Stimulated activated CD4-positive, alpha-beta T cell treated with anti-CD3 and anti-CD28 coated beads, Interleukin-1b, Interleukin-23, amount 100 ng/mL, for 4 hours (primary cell): Measurements from ENCODE around the gene MFSD6L.

Source experiments
- DNase-seq, 2 donors: peaks; one replicate each; pipeline ENCODE4 v3.0.0-alpha.2; 2020; ENCODE audit warnings: low read depth in 2 of 2

Gene MFSD6L, protein sequence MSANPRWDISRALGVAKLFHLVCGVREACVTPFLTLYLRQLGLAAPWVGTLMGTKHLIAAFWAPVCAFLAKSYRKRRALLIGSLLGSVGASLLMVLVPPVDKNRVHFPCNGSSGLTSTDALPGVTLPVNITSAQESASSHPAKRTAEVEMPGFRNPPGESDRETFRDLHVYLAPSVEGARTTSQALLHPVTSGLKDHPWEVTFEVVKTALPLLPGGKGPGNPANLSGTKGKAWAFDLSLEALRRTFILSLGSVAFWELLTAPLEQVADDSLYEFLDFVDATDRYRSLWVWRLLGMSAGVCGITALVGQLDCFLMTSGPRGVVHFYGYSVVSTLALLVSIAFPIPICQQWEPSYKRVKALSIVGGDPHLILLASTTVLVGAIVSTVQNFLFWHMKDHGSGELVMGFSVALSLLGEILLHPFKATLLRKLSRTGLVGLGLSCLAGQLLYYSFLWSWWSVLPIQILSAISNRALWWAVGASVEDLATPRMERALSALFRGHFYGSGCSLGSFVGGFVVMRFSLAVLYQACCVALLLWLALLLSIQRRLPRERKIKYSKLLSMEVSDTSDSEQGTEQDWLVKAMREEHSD

DNA sequence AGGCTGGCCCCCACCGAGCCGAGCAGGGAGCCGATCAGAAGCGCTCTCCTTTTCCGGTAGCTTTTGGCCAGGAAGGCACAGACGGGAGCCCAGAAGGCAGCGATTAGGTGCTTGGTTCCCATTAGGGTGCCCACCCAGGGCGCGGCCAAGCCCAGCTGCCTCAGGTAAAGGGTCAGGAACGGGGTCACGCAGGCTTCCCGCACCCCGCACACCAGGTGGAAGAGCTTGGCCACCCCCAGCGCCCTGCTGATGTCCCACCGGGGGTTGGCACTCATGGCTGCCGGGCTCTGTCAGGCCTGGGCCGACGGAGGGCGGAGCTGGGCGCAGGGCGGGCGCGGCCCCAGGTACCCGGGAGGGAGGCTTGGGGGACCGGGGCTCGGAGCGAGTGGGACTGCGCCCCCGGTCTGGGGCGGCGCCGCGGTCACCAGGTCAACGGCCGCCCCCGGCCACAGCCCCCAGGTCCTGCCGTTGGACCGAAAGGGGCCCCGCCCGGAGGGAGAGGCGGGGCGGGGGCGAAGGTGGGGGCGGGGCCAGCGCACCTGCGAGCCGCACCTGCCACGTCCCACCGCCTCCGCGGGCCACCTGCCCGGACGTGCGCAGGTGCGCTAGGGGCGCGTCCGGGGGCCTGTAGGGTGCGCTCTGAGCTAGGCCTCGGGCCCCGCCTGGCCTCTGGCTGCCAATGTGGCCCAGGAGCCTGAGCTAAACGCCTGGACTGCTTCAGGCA, at the start of gene MFSD6L:
TSS of gene MFSD6L (minus strand) at position 520 of the 724 bp plus-strand sequence. CDS start at position 275, 245 bp downstream.
- no peak for DNase-seq

DNA sequence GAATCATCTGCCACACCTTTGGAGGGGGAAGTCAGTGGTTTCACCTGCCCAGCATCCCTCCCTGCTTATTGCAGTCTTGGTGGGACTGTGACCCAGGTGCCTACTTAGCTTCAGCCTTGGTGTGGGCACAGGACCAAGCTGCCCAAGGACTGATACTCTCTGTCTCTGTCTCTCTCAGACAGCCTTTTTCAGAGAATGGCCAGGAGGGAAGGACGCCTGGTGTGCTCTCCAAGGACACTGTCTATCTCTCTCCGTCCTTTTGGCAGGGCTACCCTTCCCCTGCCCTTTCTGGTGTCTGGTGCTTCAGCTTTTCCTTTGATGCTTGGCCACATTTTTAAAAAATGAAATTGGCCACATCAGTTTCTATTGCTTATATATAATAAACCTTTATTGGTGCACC, 48.7 kb upstream of the MFSD6L start:
- no peak for DNase-seq

DNA sequence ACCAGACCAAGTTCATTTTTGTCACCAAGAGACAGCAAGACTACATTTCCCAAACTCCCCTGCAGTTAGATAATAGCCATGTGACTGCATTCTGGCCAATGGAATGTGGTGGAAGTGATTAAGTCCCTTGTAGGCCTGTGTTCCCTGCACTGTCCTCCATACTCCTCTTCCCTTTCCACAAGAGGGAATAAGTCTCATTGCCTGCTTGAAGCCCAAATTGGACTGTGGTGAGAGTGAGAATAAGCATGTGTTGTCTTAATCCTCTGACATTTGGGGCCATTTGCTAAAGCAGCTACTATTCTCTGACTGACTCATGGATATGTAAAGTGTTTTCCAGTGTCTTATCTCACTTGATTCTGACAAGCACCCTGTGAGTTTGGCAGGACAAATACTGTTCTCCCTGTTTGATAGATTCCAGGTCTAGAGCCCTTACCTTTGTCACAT, 47.6 kb upstream of the MFSD6L start:
- no peak for DNase-seq

DNA sequence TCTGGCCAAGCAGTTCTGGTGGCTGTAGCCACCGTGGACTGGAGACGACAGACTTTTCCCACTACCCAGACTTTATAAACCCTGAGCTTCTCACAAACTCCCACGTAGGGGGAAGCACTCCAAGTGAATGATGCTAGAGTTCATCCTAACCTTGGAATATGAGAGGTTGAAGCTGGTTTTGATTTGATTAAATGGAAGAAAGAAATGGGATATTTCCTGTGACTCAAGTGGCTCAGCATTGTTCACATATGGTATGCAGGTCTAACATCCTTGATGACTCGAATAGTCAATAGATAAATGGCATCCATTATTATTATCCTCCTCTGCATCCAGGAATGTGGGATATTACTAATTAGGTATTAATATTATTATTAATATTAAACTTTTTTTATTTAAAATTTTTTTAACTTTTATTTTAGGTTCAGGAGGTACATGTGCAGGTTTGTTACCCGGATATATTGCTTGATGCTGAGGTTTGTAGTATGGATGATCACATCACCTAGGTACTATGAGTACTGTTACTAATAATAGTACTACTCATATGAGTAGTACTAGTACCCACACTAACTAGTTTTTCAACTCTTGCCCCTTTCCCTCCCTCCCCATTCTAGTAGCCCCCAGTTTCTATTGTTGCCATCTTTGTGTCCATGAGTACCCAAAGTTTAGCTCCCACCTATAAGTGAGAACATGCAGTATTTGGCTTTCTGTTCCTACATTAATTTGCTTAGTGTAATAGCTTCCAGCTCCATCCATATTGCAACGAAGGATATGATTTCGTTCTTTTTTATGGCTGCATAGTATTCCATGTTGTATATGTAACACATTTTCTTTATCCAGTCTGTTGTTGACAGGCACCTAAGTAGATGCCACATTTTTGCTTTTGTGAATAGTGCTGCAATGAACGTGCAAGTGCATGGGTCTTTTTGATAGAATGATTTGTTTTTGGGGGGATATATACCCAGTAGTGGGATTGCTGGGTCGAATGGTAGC, 45.4 kb upstream of the MFSD6L start:
- no peak for DNase-seq

DNA sequence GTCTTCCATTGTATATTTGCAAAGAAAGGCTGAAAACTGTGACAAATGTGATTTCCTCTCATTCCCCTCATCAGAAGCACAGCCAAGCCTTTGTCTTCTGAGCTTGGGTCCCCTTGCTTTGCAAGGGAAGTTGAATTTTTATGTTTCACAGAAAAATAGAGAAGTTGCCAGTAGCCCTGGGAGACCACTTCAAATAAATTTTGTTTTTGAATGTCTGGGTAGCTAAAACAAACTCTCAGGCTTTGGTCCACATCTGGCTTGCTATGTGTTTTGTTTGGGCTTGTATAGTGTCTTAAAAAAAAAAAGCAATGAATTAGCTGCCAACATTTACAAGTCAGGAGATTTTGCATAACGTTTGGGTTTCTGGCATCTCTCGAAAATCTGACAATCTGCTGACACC, 44.2 kb upstream of the MFSD6L start:
- DNase-seq: no peak

DNA sequence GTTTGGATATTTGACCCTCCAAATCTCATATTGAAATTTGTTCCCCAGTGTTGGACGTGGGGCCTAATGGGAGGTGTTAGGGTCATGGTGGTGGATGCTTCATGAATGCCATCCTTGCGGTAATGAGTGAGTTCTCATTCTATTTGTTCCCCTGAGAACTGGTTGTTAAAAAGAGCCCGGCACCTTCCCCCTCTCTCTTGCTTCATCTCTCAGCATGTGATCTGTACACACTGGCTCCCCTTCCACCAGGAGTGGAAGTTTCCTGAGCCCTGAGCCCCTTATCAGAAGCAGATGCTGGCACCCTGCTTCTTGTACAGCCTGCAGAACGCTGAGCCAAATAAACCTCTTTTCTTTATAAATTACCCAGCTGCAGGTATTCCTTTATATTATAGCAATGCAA, 42.7 kb upstream of the MFSD6L start:
- no peak for DNase-seq

DNA sequence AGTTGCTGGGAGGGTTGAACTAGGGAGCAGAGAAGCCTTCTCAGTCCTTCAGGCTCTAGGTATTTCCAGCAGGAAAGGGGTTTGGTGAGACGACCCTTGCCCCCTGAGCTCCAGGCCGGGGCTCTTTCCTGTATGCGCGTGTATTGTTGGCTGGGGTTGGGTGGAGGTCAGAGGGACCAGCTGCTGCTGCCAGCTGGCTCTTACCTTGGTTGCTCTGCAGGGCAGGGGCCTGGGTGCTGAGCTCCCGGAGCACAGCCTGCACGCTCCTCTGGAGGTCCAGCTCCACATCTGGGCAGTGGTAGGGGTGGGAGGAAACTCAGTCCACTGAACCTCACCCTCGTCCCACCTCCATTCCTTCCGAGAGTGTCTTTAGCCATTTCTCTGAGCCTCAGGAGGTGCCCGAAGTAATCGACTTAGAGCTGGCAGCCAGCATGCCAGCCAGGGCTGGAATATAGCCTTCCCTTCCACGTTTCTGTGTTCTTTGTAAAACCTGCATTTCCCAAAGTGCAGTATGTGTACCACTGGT, 40.3 kb upstream of the MFSD6L start:
- no peak for DNase-seq

DNA sequence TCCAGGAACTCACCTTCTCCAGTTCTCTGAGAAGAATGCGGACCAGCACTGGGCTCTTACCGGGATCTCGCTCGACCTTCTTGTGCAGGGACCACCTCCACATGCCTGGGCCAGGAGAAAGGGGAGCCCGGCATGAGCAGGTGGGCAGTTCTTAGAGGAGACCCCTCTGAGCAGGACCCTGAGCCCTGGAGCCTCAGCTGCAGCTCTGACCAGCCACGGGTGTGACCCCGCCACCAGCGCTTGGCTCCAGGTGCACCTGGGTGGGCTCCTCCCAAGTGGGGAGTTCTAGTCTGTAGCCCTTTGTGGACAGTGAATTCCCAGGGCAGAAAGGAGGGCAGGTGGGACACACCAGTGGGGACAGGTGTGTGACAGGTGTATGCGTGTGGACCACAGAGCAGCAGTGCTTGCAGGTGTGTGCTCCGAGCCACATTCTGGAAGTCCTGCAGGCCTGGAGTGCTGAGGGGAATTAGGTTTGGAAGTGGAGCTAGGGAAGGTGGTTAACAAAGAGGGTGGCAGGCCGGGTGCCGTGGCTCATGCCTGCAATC, 39.5 kb upstream of the MFSD6L start:
- DNase-seq: no peak

DNA sequence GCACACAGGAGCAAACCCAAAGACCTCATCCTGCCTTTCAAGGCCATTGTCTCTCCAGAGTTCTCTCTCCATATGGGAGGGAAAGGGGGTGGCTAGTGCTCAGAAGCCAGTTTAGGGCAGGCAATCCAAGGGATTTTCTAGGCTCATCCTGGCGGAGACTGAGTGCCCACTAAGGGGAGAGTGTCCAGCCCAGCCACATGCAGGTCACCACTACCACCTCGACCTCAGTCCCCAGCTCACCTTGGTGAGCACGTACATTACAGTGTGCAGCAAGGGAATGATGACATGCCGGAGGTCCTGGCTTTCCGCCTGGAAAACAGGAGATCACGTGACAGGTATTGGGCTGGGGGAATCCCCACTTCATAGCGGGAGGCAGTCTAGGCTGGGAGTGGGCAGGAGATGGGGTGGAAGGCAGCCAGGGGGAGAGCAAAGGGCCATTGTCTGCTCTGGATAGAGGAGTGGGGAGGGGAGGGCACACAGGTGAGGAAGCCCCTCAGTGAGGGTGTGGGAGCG, 38.5 kb upstream of the MFSD6L start:
- no peak for DNase-seq

DNA sequence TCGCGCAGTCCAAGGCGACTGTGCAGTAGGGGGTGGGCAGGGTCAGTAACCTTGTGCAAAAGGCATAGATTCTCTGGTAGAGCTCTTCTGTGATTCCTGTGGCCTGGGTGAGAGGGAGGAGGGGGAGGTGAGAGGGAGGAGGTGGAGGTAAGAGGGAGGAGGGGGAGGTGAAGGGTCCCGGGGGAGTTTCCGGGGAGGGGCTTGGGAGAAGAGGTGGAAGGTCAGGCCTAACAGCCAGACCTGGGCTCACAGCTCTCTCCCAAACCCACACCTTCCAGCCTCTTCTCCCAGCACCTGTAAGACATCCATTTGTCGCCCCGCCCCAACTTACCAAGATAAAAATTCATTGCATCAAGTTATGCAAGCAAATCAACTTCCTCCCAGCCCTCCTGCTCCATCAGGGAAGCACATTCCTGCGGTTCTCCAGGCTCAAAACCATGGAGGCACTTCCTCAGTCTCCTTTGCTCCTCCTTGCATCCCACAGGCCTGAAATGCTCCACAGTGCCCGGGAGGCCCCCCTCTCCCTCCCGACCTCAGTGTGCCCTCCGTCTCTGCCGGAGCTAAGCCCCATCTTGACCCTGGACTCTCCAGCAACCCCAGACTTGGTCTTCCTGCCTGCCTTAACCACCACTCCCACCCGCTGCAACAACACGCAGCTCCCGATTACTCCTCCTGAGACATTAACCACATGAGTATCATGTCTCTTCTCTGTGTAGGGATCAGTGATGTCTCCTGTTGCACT, 37.8 kb upstream of the MFSD6L start:
- DNase-seq: no peak

DNA sequence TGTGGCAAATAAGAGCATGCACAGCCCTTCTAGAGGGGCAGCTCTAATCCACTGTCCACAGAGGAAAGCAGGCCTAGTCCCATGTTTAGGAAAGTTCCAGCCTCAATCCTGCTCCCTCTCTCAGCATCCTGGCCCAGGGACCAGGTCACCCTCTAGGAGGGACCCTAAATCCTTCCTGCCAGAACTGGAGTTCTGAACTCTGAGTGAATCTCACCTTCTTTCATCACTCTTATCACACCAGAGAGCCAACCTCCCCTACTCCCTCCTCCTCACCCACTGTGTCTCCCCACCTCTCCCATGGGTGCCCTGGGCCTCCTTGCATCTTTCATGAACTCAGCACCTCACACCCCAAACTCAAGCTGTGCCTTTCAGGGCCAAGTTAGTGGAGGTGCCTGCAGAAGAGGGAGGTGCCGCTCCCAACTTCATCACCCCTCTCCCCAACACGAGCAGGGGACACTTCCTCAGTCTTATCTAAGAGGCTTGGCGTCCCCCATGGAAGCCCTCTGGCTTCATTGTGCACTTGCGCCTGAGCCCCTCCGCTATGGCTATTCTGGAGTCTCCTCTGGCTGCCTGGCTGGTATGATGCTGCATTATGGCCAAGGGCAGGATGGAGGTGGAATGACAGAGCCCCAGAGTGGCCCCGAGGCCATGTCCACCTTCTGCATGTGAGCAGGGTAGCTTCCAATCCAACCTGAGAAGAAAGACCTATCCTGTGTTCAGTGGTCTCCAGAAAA, 36.6 kb upstream of the MFSD6L start:
- no peak for DNase-seq

DNA sequence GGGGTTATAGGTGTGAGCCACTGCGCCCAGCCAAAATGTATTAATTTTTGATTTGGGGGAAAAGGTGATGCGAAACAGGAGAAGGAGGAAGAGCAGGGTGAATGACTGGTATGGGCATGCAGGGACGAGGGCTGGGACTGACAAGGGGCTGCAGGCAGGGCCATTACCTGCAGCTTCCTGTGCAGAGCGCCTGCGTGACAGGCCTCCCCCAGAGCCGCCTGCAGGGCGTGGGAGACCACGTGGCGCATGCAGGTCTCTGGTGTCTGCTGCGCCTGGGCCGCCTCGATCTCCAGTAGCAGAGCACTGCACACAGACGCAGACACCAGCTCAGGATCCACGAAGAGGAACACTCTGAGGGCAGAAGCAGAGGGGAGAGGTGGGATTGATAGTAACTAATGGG, 35.9 kb upstream of the MFSD6L start:
- DNase-seq: no peak

DNA sequence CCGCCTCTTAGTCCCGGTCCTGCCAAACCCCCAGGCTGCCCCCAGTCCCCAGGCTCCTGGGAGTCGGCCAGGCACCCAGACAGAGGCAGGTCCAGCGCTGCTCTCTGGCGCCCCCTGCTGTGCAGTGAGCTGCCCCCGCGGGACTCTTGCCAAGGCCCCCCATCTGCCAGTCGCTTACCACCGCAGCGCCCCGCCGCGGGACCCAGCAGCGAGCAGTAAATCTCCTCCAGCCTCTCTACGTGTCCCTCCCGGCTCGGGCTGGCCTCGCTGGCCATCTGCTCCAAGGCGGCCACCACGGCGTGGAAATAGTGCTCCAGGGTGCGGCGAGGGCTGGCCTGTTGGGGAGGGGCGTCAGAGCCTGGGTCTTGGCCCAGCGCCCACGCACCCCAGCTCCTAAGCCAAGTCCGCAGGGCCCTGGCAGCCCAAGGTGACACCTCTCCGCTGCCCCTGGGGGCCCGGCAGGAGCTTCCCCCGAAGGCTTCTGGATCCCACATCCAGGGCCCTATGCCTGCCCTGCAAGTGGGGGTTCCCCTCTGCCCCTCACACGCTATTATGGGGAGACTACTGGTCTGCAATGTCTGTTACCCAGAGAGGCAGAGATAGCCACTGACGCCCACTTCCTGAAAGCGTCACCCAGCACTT, 33.7 kb upstream of the MFSD6L start:
- peak in 1 of 2 donors; percentile 36 for DNase-seq

DNA sequence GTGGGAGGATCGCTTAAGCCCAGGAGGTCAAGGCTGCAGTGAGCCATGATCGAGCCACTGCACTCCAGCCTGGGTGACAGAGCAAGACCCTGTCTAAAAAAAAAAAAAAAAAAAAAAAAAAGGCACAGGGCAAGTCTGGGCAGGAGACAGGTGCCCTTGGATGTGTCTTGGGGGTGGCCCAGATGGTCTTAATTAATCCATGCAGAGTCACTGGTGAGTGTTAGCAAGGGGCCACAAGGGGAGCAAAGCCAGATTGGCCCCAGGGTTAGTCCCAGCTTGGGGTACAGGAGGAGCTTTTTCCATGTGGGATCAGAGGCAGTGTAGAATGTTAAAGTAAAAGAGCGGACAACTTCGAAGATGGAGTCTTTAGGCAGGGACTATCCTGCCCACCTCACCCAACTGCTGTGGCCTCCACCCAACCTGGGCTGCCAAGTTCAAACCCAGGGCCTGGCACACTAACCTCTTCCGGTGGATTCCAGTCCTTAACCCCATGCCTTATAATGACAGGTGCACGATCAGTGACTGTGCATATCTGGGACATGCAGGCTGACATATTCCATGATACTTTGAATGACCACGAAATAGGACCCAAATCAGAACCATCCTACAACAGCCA, 32.2 kb upstream of the MFSD6L start:
- DNase-seq: no peak

DNA sequence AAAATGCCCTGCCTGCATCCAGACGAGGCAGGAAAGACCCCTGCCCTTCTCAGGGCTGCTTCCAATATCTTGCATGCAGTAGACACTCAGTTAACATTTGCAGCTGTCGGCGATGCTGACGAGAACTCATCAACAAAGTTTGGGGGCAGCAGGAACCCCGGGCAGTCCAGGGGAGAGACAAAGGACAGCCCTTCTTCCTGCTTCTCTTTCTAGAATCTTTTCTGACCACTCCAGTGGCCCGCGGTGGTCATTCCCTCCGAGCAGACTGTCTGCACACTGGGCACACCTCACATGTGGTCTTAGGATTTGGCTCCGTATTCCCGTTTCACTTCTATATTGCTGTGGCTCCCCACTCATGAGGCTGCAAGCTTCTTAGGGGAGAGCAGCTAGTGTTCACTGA, 31.0 kb upstream of the MFSD6L start:
- no peak for DNase-seq

DNA sequence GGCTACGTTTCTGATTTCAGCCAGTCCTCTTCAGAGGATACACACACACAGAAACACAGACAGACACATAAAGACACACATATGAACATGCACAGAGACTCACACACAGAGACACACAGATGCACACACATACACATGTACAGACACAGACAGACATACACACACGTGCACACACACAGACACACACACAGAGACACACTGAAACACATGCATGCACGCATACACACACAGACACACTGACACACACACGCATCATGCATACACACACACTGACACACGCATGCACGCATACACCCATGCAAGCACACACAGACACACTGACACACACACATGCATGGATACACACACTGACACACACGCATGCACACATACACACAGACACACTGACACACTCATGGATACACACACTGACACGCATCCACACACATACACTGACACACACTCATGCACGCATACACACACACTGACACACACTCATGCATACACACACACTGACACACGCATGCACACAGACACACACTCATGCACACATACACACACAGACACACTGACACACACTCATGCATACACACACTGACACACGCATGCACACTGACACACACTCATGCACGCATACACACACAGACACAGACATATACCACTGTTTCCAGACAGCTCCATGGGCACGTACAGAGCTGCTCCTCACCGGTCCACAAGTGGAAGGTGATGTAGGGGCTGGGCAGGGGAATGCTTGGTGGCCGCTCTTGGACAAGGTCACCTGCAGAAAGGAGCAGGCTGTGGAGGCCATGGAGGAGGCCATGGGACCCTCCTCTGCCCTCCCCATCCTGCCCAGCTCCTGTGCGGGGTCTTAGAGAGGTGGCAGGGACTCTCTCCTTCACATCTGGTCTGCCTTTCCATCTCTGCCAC, 30.1 kb upstream of the MFSD6L start:
- DNase-seq: no peak

DNA sequence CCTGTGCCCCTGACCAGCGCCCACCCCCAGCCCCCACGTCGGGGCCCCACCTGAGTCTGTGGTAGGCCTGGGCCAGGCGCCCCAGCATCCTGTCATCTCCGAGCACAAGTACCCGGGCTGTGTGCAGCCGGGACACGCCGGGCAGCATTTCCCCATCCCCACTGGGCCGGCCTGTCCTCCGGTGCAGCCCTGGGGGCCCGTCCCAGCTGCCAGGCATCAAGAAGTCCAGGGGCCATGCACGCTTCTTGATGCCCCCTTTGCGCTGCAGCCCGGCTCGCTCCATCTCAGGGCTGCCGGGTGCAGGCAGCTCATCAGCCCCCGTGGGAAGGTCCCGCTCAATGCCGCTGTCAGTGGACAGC, 29.3 kb upstream of the MFSD6L start:
- no peak for DNase-seq
